Duodenal mucosa (tissue), 2 donors: ENCODE results near the gene CLIP2.
"Not testable (repeated sequence)": the region's sequence is repeated elsewhere in the genome, so short reads cannot be mapped to it uniquely, and the experiment has no call there.

Source experiments
- H3K27ac ChIP-seq: one replicate; pipeline ENCODE4 v1.7.0; 2013; ENCODE audit warnings: low read depth, low read length
- H3K27me3 ChIP-seq, 2 donors: one replicate each; pipeline ENCODE4 v1.7.0; 2013; ENCODE audit warnings: low read length in 2 of 2, control low read depth in 1 of 2; ENCODE audit not compliant: insufficient read depth in 2 of 2, control insufficient read depth in 1 of 2
- H3K36me3 ChIP-seq, 2 donors: one replicate each; pipeline ENCODE4 v1.7.0; 2013; ENCODE audit warnings: low read length in 2 of 2, control low read depth in 1 of 2; ENCODE audit not compliant: insufficient read depth in 2 of 2, control insufficient read depth in 1 of 2
- H3K4me1 ChIP-seq, 2 donors: one replicate each; pipeline ENCODE4 v1.7.0; 2013; ENCODE audit warnings: low read length in 2 of 2, control low read depth in 1 of 2; ENCODE audit not compliant: insufficient read depth in 2 of 2, control insufficient read depth in 1 of 2
- H3K4me3 ChIP-seq, 2 donors: one replicate each; pipeline ENCODE4 v1.7.0; 2013; ENCODE audit warnings: low read length in 2 of 2, low read depth in 1 of 2
- H3K9ac ChIP-seq, 2 donors: one replicate each; pipeline ENCODE4 v1.7.0; 2013; ENCODE audit warnings: low read length in 2 of 2, low read depth in 1 of 2
- H3K9me3 ChIP-seq, 2 donors: one replicate each; pipeline ENCODE4 v1.7.0; 2013; ENCODE audit warnings: low read length in 2 of 2, control low read depth in 1 of 2; ENCODE audit not compliant: control insufficient read depth in 1 of 2

Gene CLIP2

GRCh38 chr7:74428023-74428422, 138.8 kb downstream of the CLIP2 start:
- H3K27me3 ChIP-seq = no peaks in the 10 kb centered on the region
- no peaks in the 10 kb centered on the region for H3K9me3 ChIP-seq
- no peak overlapping the region for H3K4me3 ChIP-seq
- no peak overlapping the region for H3K27ac ChIP-seq
- H3K9ac ChIP-seq = no peak overlapping the region
- H3K36me3 ChIP-seq = no peaks in the 10 kb centered on the region
- no peaks in the 10 kb centered on the region for H3K4me1 ChIP-seq

DNA sequence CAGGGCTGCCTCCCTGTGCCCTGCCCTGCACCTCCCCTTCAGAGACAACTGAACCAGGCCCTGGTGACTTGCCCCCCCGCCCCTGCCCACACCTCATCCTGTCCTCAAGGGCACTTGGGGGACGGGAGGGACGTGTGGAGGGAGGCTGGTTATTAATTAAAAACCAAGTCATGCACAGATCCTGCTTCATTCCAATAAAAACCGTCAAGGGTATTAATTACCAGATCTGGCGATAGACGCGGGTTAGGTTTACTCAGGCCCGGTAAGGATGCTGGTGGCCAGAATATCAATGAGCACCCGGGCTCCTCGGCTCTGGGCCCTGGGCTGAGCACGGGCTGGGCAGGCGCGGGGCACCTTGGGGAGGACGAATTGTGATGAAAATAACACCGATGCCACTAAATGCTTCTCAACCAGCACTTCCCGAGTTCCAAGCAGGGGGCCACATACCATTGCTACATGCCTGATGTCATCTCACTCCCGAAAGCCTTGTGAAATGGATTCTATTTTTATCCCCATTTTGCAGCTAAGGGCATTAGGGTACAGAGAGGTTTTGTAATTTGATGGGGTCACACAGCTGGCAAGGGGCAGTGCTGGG, 140.0 kb downstream of the CLIP2 start:
- no peak overlapping the region for H3K27ac ChIP-seq

DNA sequence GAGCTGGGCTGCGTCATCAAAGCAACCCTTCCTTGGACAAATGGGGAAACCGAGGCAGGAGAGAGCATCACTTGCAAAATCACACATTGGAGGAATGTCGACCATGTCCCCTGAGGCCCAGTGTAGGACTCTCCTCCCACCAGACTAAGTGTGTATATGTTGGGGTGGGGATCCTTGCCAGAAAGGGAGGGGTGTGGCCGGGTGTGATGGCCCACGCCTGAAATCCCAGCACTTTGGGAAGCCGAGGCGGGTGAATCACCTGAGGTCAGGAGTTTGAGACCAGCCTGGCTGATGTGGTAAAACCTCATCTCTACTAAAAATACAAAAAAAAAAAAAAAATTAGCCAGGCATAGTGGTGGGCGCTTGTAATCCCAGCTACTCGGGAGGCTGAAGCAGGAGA, 141.2 kb downstream of the CLIP2 start:
- not testable (repeated sequence) for H3K27me3 ChIP-seq, H3K9ac ChIP-seq, H3K27ac ChIP-seq, H3K36me3 ChIP-seq, H3K9me3 ChIP-seq, H3K4me1 ChIP-seq, H3K4me3 ChIP-seq

More for the DNA sequence above, 140.0 kb downstream of the CLIP2 start:
- no peak overlapping the region for H3K4me3 ChIP-seq
- H3K36me3 ChIP-seq = no peaks in the 10 kb centered on the region
- H3K27me3 ChIP-seq = no peaks in the 10 kb centered on the region
- H3K4me1 ChIP-seq = no peaks in the 10 kb centered on the region
- no peak overlapping the region for H3K9ac ChIP-seq
- no peaks in the 10 kb centered on the region for H3K9me3 ChIP-seq

- H3K27ac ChIP-seq = no peak overlapping the region
- no peaks in the 10 kb centered on the region for H3K36me3 ChIP-seq
- H3K27me3 ChIP-seq = no peaks in the 10 kb centered on the region
- H3K4me3 ChIP-seq = no peak overlapping the region
- H3K4me1 ChIP-seq = no peaks in the 10 kb centered on the region
- no peak overlapping the region for H3K9ac ChIP-seq
- no peaks in the 10 kb centered on the region for H3K9me3 ChIP-seq
Observed at GRCh38 chr7:74430961-74431466, 141.8 kb downstream of the CLIP2 start.

GRCh38 chr7:74437291-74437571, 148.0 kb downstream of the CLIP2 start:
- not testable (repeated sequence) for H3K36me3 ChIP-seq

DNA sequence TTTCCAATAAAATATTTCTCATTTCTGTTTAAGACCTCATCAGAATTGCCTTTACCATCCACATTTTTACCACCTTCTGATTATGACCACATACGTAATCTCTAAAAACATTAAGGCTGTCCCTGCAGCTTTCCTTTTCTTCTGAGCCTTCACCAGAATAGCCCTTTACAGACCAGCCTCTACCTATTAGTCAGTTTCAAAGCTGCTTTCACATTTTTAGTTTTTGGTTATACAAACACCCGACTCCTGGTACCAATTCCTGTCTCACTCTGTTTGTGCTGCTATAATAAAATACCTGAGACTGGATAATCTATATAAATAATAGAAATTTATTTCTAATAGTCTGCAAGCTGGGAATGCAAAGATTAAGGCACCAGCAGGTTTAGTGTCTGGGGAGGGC, 149.1 kb downstream of the CLIP2 start:
- Histone ChIP-seq H3K4me3 (no peak overlapping the region), H3K9ac (no peak overlapping the region), H3K36me3 (no peaks in the 10 kb centered on the region), H3K4me1 (peaks cover 4 to 5% of the 10 kb centered on the region in 2 donors), H3K27ac (no peak overlapping the region), H3K9me3 (peaks cover 2 to 4% of the 10 kb centered on the region in 2 donors), H3K27me3 (no peaks in the 10 kb centered on the region)

More at GRCh38 chr7:74437291-74437571, 148.0 kb downstream of the CLIP2 start:
- not testable (repeated sequence) for H3K9me3 ChIP-seq, H3K4me1 ChIP-seq, H3K9ac ChIP-seq, H3K27me3 ChIP-seq, H3K27ac ChIP-seq, H3K4me3 ChIP-seq

DNA sequence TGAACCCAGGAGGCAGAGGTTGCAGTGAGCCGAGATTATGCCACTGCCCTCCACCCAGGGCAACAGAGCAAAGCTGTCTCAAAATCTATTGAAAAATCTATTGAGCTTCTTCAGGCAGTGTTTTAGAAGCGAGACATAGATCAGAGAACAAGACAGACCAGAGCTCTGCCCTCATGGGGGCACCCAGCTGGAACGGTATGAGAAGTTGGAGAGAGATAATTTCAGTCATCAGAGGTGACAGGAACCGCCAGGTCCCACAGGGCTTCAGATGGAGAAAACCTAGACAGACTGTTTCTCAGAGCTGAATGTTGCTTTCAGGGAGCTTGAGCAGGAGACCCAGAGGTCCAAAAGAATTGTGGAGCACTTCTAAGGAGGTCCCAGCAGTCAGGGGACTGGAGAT, 150.3 kb downstream of the CLIP2 start:
- H3K27ac ChIP-seq = no peak overlapping the region
- no peak overlapping the region for H3K4me3 ChIP-seq
- H3K9me3 ChIP-seq = peaks cover 2 to 4% of the 10 kb centered on the region in 2 donors
- H3K36me3 ChIP-seq = no peaks in the 10 kb centered on the region
- H3K4me1 ChIP-seq = peaks cover 8 to 9% of the 10 kb centered on the region in 2 donors
- no peak overlapping the region for H3K9ac ChIP-seq
- no peaks in the 10 kb centered on the region for H3K27me3 ChIP-seq

DNA sequence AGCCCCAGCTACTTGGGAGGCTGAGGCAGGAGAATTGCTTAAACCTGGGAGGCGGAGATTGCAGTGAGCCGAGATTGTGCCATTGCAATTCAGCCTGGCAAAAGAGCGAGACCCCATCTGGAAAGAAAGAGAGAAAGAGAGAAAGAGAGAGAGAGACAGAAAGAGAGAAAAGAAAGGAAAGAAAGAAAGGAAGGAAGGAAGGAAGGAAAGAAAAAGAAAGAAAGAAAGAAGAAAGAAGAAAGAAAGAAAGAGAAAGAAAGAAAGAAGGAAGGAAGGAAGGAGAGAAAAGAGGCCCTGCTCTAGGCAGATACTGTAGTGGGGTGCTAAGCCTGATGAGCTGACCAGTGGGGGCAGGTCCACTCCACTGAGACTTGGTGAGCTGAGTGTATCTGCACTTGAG, 150.9 kb downstream of the CLIP2 start:
- not testable (repeated sequence) for H3K9me3 ChIP-seq, H3K27me3 ChIP-seq, H3K36me3 ChIP-seq, H3K4me1 ChIP-seq, H3K4me3 ChIP-seq, H3K9ac ChIP-seq, H3K27ac ChIP-seq

GRCh38 chr7:74441801-74442200, 152.6 kb downstream of the CLIP2 start:
- no peaks in the 10 kb centered on the region for H3K36me3 ChIP-seq
- no peak overlapping the region for H3K4me3 ChIP-seq
- H3K9ac ChIP-seq = no peak overlapping the region
- H3K9me3 ChIP-seq = peaks cover 2 to 4% of the 10 kb centered on the region in 2 donors
- H3K27me3 ChIP-seq = no peaks in the 10 kb centered on the region
- H3K4me1 ChIP-seq = peaks cover 7 to 9% of the 10 kb centered on the region in 2 donors
- no peak overlapping the region for H3K27ac ChIP-seq

GRCh38 chr7:74443543-74444247, 154.5 kb downstream of the CLIP2 start:
- H3K27me3 ChIP-seq = no peaks in the 10 kb centered on the region
- no peak overlapping the region for H3K9ac ChIP-seq
- no peaks in the 10 kb centered on the region for H3K36me3 ChIP-seq
- H3K4me3 ChIP-seq = peak overlapping the region in 1 of 2 donors; percentile 41
- no peak overlapping the region for H3K27ac ChIP-seq
- H3K4me1 ChIP-seq = peaks cover 4% of the 10 kb centered on the region in 2 donors
- H3K9me3 ChIP-seq = peaks cover 0 to 2% of the 10 kb centered on the region in 2 donors
